Measurements from ENCODE around the gene HPSE2. TPM values are rescaled to one million over a fixed set of nuclear protein-coding genes. Genes with fewer than 3 reads are reported as not detected.
A peak's percentile ranks its signal among the peaks of the same experiment; 100 is the strongest.

The HPSE2 gene
- total RNA-seq, 6 experiments from 2014 or later = 0.05 to 0.09 TPM; not detected in 4

- Mint-ChIP-seq H3K36me3 (ENCODE audit: low read depth) (no peaks in the 10 kb centered on the region), H3K27ac (no peak overlapping the region), H3K4me3 (peak overlapping the region; percentile 74), H3K9me3 (no peaks in the 10 kb centered on the region), H3K4me1 (ENCODE audit: low read depth) (peaks cover 38% of the 10 kb centered on the region), H3K27me3 (ENCODE audit: insufficient read depth) (peaks cover 52% of the 10 kb centered on the region)
- no peak for DNase-seq
- no peak for TF ChIP-seq CTCF (IDR thresholded peaks at IDR 0.05)
These were observed 2.0 kb downstream of the HPSE2 start for GRCh38 chr10:99233689-99234037.

- Mint-ChIP-seq H3K9me3 (no peaks in the 10 kb centered on the region), H3K36me3 (ENCODE audit: low read depth) (no peaks in the 10 kb centered on the region), H3K4me1 (ENCODE audit: low read depth) (peaks cover 38% of the 10 kb centered on the region), H3K4me3 (peak overlapping the region; percentile 74), H3K27me3 (ENCODE audit: insufficient read depth) (peaks cover 54% of the 10 kb centered on the region), H3K27ac (no peak overlapping the region)
- no peak for TF ChIP-seq CTCF (IDR thresholded peaks at IDR 0.05)
- no peak for DNase-seq
These were observed 2.5 kb downstream of the HPSE2 start for GRCh38 chr10:99233000-99233688.

GRCh38 chr10:99232360-99232999, 3.2 kb downstream of the HPSE2 start:
- H3K27me3 Mint-ChIP-seq (ENCODE audit: insufficient read depth) = peaks cover 50% of the 10 kb centered on the region
- H3K4me3 Mint-ChIP-seq = peak overlapping the region; percentile 74; the same call in 1 of the 2 replicates

GRCh38 chr10:99224766-99225165, 10.9 kb downstream of the HPSE2 start:
- no peaks in the 10 kb centered on the region for H3K4me1 Mint-ChIP-seq (ENCODE audit: low read depth)
- no peaks in the 10 kb centered on the region for H3K9me3 Mint-ChIP-seq
- no peaks in the 10 kb centered on the region for H3K36me3 Mint-ChIP-seq (ENCODE audit: low read depth)
- H3K4me3 Mint-ChIP-seq = no peak overlapping the region
- no peak for DNase-seq
- H3K27ac Mint-ChIP-seq = no peak overlapping the region
- TF ChIP-seq CTCF (IDR thresholded peaks at IDR 0.05) = no peak
- peaks cover 4% of the 10 kb centered on the region for H3K27me3 Mint-ChIP-seq (ENCODE audit: insufficient read depth)

More at GRCh38 chr10:99232360-99232999, 3.2 kb downstream of the HPSE2 start:
- Mint-ChIP-seq H3K27ac (no peak overlapping the region), H3K4me1 (ENCODE audit: low read depth) (peaks cover 38% of the 10 kb centered on the region), H3K9me3 (no peaks in the 10 kb centered on the region), H3K36me3 (ENCODE audit: low read depth) (no peaks in the 10 kb centered on the region)
- TF ChIP-seq CTCF (IDR thresholded peaks at IDR 0.05) = no peak
- DNase-seq = no peak

GRCh38 chr10:99207340-99207739, 28.3 kb downstream of the HPSE2 start:
- Mint-ChIP-seq H3K4me3 (no peak overlapping the region), H3K27me3 (ENCODE audit: insufficient read depth) (peaks cover under 1% of the 10 kb centered on the region; the same call in 1 of the 2 replicates), H3K4me1 (ENCODE audit: low read depth) (no peaks in the 10 kb centered on the region), H3K36me3 (ENCODE audit: low read depth) (no peaks in the 10 kb centered on the region), H3K27ac (no peak overlapping the region), H3K9me3 (no peaks in the 10 kb centered on the region)
- TF ChIP-seq CTCF (IDR thresholded peaks at IDR 0.05) = no peak
- no peak for DNase-seq
